Peyer's patch (tissue), 4 donors: Measurements from ENCODE around the gene CXorf58.

Experiments
- CTCF ChIP-seq, 6 experiments: fragments of 450-650 bp in 4 of 6; fragments of 200-600 bp in 2 of 6; sonication (generic) in 1 of 6; IDR thresholded peaks; one replicate each; pipeline ENCODE4 v1.5.1; 2017 to 2019; ENCODE audit warnings: antibody characterized with exemption in 6 of 6, mild to moderate bottlenecking in 3 of 6, moderate library complexity in 1 of 6
- POLR2A ChIP-seq, 2 donors: fragments of 450-650 bp; IDR thresholded peaks; one replicate each; pipeline ENCODE4 v1.5.1; 2017; ENCODE audit warnings: antibody characterized with exemption in 2 of 2, mild to moderate bottlenecking in 2 of 2, moderate library complexity in 2 of 2

GRCh38 chrX:23904096-23904495 lies 3.7 kb upstream of the CXorf58 start:
- TF ChIP-seq CTCF (IDR thresholded peaks at IDR 0.05) = no peak
- no peak for TF ChIP-seq POLR2A (IDR thresholded peaks at IDR 0.05)
